ENCODE results near the gene SARS1.

DNA sequence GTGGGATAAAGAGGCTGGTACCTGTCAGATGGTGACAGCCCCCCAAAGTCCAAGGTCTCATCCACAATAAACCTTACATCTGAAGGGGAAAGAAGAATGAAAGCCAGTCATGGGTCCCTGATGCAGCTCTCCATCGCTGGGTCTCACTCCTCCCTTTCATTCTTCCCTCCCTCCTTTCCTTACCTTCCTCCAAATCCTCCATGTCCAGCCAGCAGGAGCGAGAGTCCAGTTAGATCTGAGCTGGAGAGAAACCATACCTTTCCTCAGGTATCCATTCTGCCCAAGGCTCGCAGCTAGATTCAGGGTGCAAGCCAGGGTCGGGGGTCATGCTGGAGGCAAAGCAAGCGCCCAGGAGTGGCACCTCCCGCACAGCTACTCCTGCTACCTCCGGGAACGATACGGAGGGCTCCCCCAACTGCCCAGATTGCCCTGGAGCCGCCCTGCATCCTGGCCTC is 68.8 kb downstream of the SARS1 start:
- TF ChIP-seq, protein P1, sequence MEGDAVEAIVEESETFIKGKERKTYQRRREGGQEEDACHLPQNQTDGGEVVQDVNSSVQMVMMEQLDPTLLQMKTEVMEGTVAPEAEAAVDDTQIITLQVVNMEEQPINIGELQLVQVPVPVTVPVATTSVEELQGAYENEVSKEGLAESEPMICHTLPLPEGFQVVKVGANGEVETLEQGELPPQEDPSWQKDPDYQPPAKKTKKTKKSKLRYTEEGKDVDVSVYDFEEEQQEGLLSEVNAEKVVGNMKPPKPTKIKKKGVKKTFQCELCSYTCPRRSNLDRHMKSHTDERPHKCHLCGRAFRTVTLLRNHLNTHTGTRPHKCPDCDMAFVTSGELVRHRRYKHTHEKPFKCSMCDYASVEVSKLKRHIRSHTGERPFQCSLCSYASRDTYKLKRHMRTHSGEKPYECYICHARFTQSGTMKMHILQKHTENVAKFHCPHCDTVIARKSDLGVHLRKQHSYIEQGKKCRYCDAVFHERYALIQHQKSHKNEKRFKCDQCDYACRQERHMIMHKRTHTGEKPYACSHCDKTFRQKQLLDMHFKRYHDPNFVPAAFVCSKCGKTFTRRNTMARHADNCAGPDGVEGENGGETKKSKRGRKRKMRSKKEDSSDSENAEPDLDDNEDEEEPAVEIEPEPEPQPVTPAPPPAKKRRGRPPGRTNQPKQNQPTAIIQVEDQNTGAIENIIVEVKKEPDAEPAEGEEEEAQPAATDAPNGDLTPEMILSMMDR (IDR thresholded peaks at IDR 0.05): no peak
- no peak for TF ChIP-seq POLR2A (IDR thresholded peaks at IDR 0.05)
- TF ChIP-seq POLR2AphosphoS5 (IDR thresholded peaks at IDR 0.05): no peak

All from prostate gland (tissue), 2 donors.